Stomach (tissue), 4 donors: ENCODE data around the gene TMPRSS4.

Experiments used
- CTCF ChIP-seq, 7 experiments: fragments of 450-650 bp in 4 of 7; fragments of 200-600 bp in 3 of 7; sonication (generic) in 3 of 7; IDR thresholded peaks; one replicate each; pipeline ENCODE4 v1.5.1; 2016 to 2019; ENCODE audit warnings: antibody characterized with exemption in 7 of 7, control low read depth in 2 of 7, mild to moderate bottlenecking in 1 of 7
- EP300 ChIP-seq: sonication (generic); formaldehyde crosslinking; IDR thresholded peaks from one replicate; pipeline ENCODE4 v1.6.1; 2017; ENCODE audit warnings: antibody characterized with exemption
- POLR2A ChIP-seq, 4 donors: fragments of 450-650 bp; IDR thresholded peaks; one replicate each; pipeline ENCODE4 v1.6.1; 2016; ENCODE audit warnings: antibody characterized with exemption in 4 of 4, control low read depth in 2 of 4, mild to moderate bottlenecking in 1 of 4, moderate library complexity in 1 of 4

- no peak for TF ChIP-seq POLR2A (IDR thresholded peaks at IDR 0.05)
- TF ChIP-seq CTCF (IDR thresholded peaks at IDR 0.05), result no peak
- TF ChIP-seq EP300, result no peak
These were observed 62.1 kb downstream of the TMPRSS4 start for GRCh38 chr11:118138839-118139420.
